HepG2 (cell line): ENCODE measurements around the gene NUDT9. TPM values are rescaled to one million over a fixed set of nuclear protein-coding genes. Genes with fewer than 3 reads are reported as not detected.

Experiments used
- FLYWCH1 ChIP-seq: sonication (generic); formaldehyde crosslinking; IDR thresholded peaks from 2 replicates; pipeline ENCODE4 v1.8.1; 2023; ENCODE audit warnings: mild to moderate bottlenecking, missing genetic modification reagents
- MAX ChIP-seq: IDR thresholded peaks from 2 replicates; pipeline ENCODE4 v1.6.1; 2012; ENCODE audit warnings: inconsistent platforms
- RBM22 ChIP-seq: fragments of 200-400 bp; formaldehyde crosslinking; optimal IDR thresholded peaks from 2 replicates; pipeline ENCODE3; 2017; ENCODE audit warnings: mild to moderate bottlenecking, low read length, moderate library complexity
- RERE ChIP-seq: IDR thresholded peaks from 2 replicates; pipeline ENCODE4 v1.6.1; 2016; ENCODE audit warnings: low read depth, missing genetic modification reagents, missing compliant biosample characterization
- ZBTB40 ChIP-seq, 2 experiments: fragments of 450-650 bp in 1 of 2; sonication (generic) in 1 of 2; formaldehyde crosslinking in 1 of 2; IDR thresholded peaks; 2 replicates each; pipeline versions ENCODE4 v1.6.1 to v1.8.0; 2016 to 2022; ENCODE audit warnings: antibody characterized with exemption in 1 of 2, mild to moderate bottlenecking in 1 of 2, missing genetic modification reagents in 1 of 2
- ZKSCAN8 ChIP-seq: IDR thresholded peaks from 2 replicates; pipeline ENCODE4 v1.6.1; 2016; ENCODE audit warnings: borderline replicate concordance, missing genetic modification reagents, missing compliant biosample characterization
- ZNF362 ChIP-seq: sonication (generic); formaldehyde crosslinking; IDR thresholded peaks from 2 replicates; pipeline ENCODE4 v1.4.0; 2020; ENCODE audit warnings: missing genetic modification reagents, mild to moderate bottlenecking, borderline replicate concordance
- ZNF557 ChIP-seq: sonication (generic); formaldehyde crosslinking; IDR thresholded peaks from 2 replicates; pipeline ENCODE4 v1.4.0; 2020; ENCODE audit warnings: missing genetic modification reagents
- ZNF674 ChIP-seq: sonication (generic); formaldehyde crosslinking; IDR thresholded peaks from 2 replicates; pipeline ENCODE4 v1.5.0; 2020; ENCODE audit warnings: low read depth, mild to moderate bottlenecking, missing genetic modification reagents
- polyA plus RNA-seq, 8 experiments: library from polyadenylated mRNA; depleted of rRNA in 3 of 8; stranded (reverse) in 7 of 8; unstranded in 1 of 8; fragments of >200 nt; fragmentation: Illumina TruSeq in 4 of 8; extraction: Trizol in 4 of 8; gene quantifications; 2 replicates each; pipeline versions ENCODE4 v1.2.1 to v1.2.3, GENCODE V29; 2011 to 2016; ENCODE audit warnings: low read depth in 4 of 8, missing spikeins in 1 of 8, mixed read lengths in 1 of 8; ENCODE audit not compliant: insufficient read depth in 1 of 8
- total RNA-seq, 5 experiments: library from RNA; depleted of rRNA; stranded (reverse); fragments of >200 nt; fragmentation: Illumina TruSeq; extraction: Trizol; gene quantifications; 2 replicates each; pipeline ENCODE4 v1.2.3, GENCODE V29; 2016; ENCODE audit warnings: low read depth in 1 of 5
- TF ChIP-seq, protein P1 (sequence below): sonication (generic); formaldehyde crosslinking; IDR thresholded peaks from 2 replicates; pipeline ENCODE4 v1.4.0; 2020; ENCODE audit warnings: mild to moderate bottlenecking, missing genetic modification reagents

The NUDT9 gene
- total and polyA plus RNA-seq, 2 of the 13 experiments (the other 11 are each of a cell fraction or from before 2014, with no cell fraction given) = 10.4 to 12.3 TPM

- TF ChIP-seq RERE (no peak), RBM22 (no peak), ZNF362 (CRISPR knock-in tag) (peak; percentile 57; the same call in 1 of the 2 replicates), MAX (peak; percentile 96), ZNF674 (CRISPR knock-in tag) (no peak), ZKSCAN8 (CRISPR knock-in tag) (peak; percentile 55; the same call in 1 of the 2 replicates), ZNF557 (peak; percentile 91), ZBTB40 (IDR thresholded peaks at IDR 0.05) (no peak), ZBTB40 (CRISPR knock-in tag; IDR thresholded peaks at IDR 0.05) (no peak; the same call in 1 of the 2 replicates), FLYWCH1 (no peak)
- TF ChIP-seq, protein P1, sequence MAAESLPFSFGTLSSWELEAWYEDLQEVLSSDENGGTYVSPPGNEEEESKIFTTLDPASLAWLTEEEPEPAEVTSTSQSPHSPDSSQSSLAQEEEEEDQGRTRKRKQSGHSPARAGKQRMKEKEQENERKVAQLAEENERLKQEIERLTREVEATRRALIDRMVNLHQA (CRISPR knock-in tag) = no peak
Observed at GRCh38 chr4:87422104-87423052, at the start of gene NUDT9 (continued).
